ENCODE results near the gene NPR1.
"Not testable (repeated sequence)": the region's sequence is repeated elsewhere in the genome, so short reads cannot be mapped to it uniquely, and the experiment has no call there.

The NPR1 gene

DNA sequence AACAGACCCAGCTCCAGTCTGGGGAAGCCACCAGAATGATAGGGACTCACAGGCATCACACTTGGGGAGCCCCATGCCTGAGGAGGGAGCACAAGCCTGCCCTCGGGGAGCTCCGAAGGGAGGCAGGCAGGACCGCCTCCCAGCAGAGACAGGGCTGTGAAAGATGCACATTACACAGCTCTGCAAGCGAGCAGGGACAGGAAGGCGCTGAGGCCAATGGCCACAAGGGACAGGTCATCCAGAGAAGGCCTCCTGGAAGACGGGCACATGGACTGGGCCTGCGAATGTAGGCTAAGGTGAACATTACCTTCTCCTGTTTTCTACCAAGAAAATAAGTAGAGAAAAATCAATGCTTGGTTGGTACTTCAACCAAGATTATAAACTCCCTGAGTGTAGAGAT is 4.2 kb downstream of the NPR1 start:
- DNase-seq = no peak

GRCh38 chr1:153683854-153684253 is 5.4 kb downstream of the NPR1 start:
- DNase-seq = peak in 1 of 3 donors; percentile 27

- DNase-seq = no peak
These were observed 6.4 kb downstream of the NPR1 start for GRCh38 chr1:153684892-153685291.

GRCh38 chr1:153685544-153686340 is 7.3 kb downstream of the NPR1 start:
- DNase-seq = no peak

GRCh38 chr1:153687346-153688125 is 9.0 kb downstream of the NPR1 start:
- DNase-seq = peak; percentile 52 to 68 (median 59)

DNA sequence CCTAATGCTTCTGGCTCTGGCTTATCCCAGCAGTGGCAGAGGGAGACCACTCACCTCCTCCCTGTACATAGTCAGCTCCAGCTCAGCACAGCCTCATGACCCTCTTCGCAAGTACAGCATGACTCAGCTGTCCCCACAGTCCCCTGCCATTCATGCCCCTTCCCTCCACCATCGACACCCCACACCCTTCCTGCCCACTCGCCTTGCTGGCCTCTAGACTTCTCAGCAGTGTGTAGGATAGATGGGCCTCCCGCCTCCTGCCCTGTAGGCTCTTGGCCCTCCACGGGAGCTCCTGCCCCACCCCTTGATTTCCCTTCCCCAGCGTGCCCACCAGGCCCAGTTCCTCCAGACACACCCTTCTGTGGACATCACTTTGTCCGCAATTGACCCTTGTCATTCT is 9.8 kb downstream of the NPR1 start:
- peak; percentile 43 to 59 (median 50) for DNase-seq

GRCh38 chr1:153688736-153689328 is 10.3 kb downstream of the NPR1 start:
- DNase-seq = no peak

- no peak for DNase-seq
These were observed 15.0 kb downstream of the NPR1 start for GRCh38 chr1:153693466-153693865.

DNA sequence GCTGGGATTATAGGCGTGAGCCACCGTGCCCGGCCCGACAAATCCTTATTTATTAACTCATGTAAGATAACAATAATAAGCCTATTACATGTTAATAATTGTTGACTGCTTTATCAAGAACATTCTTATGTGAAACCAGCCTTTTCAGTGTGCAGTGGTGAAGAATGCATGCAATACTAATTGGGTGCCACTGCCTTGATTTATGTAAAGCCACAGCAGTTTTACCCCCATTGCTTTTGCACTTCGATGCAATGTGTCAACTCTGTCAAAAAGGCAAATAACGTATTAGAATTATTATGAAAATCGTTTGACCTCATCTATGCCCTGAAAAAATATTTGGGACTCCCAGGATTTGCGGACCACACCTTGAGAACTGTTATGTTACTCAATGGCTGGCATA is 18.3 kb downstream of the NPR1 start:
- no peak for DNase-seq

DNA sequence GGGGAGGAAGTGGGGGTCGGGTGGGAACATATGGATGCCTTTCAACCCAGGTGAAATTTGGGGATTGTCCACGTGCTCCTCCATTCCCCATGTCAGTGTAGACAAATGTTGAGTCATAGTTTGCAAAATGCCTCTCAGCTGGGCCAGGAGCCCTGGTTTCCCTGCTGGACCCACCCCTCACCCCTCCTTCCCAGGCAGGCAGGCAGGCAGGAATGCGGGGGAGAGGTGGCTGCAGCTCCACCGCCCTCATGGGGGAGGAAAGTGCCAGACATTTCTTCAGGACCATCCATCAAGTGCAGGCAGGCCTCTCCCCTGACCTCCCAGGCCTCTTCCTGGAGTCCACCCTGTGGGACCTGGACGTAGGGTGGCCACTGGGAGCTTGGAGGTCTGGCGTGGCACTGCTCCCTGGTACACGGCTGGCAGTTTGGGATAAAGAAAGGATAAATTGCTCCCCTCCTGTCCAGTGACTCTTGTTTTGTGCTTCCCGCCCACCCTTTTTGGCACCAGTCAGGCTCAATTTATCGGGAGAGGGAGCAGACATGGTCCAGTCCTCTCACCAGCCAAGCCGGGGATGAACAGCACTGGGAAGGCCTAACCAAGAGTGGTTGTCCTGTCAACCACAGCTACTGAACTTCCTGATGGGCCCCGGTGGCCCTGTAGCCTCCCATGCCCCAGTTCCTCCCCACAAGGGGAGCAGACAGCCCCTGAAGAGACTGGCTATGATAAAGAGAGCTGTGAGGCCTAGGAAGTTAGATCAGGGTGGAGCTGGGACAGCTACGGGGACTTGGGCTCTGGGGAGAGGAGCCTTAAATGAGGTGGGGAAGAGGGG is 18.9 kb downstream of the NPR1 start:
- no peak for DNase-seq

DNA sequence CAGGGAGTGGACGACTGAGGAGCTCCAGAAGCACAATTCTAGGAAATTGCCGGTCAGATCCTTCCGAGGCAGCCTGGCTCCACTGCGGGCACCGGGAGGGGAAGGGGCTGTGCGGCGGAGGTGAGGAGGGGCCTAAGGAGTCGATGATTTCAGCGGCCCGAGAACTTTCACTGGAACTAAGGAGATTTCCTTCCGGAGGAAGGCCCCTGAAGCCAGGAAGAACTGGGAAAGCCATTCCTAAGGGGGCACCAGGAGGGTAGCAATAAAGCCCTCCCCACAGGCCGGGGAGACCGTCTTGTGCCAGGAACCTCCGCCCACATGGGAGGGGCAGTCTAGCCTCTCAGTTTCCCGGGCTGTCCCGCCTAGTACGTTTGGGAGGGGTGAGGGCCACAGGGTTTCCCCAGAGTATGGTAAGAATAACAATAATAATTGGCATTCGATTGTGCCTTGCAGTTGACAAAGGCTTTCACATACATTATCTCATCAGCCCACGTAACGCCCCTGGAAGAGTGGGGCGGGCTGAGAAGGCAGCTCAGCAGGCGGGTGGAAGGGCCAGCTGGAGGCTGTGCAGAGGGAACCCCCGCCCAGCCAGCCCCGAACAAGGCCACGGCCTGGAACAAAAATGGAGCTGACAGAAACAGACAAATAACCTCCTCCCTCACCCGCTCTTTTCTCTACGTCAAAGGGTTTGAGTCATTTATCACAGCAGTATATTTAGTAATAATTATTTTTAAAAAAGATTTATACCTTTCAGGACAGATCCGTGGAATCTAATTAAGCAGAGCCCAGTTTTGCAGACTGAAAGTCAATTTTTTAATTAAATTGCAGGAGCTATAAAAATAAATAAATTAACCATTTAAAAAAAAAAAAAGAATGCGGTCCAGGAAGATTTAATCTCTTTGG is 19.8 kb downstream of the NPR1 start:
- DNase-seq = peak; percentile 49 to 66 (median 57)

- DNase-seq = peak in 2 of 3 donors; percentile 24 to 48
These were observed 20.6 kb downstream of the NPR1 start for GRCh38 chr1:153698923-153699714.

GRCh38 chr1:153699768-153700167 is 21.3 kb downstream of the NPR1 start:
- no peak for DNase-seq

- DNase-seq = no peak
These were observed 27.0 kb downstream of the NPR1 start for GRCh38 chr1:153705484-153705883.

DNA sequence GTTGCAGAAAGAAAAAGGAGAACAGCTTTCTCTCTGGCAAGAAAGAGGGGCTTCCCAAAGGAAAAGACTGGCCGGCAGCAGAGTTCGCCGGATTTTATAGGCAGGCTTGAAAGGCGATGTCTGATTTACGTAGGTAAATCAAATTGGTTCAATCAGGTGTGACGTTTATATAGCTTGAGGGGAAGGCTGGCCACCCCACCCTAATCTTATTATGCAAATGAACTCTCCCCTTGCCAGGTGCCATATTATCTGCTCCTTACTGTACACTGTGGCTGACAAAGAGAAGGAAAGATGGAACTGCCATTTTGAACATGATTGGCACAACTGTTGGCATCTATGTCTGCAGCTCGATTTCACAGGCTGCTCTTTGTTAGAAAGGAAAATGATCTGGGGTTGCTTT is 32.5 kb downstream of the NPR1 start:
- no peak for DNase-seq

DNA sequence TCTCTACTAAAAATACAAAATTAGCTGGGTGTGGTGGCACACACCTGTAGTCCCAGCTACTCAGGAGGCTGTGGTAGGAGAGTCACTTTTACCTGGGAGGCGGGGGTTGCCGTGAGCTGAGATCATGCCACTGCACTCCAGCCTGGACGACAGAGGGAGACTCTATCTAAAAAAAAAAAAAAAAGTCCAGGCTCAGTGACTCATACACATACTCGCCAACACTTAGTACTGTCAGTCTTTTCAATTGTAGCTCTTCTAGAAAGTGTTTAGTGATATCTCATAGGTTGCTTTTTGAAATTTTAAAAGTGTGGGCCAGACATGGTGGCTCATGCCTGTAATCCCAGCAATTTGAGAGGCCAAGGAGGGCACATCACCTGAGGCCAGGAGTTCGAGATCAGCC is 37.7 kb downstream of the NPR1 start:
- not testable (repeated sequence) for DNase-seq

DNA sequence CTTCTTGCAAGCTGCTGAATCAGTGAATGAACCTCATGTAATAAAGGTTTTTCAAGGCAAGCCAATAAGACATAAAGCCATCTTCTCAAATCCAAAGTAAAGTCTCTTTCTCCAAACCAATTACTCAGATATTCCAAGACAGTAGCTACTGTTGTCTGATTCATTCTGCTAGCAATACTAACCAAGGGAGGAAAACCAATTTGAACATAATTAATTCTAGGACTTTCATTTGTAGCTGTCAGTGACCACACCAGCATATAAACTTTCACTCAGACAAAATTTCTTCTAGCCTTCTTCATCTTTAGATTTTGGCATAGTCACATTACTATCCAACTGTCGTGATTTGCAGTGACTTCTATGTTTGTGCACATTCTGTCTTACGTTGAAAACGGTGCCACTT is 38.8 kb downstream of the NPR1 start:
- DNase-seq = no peak

DNA sequence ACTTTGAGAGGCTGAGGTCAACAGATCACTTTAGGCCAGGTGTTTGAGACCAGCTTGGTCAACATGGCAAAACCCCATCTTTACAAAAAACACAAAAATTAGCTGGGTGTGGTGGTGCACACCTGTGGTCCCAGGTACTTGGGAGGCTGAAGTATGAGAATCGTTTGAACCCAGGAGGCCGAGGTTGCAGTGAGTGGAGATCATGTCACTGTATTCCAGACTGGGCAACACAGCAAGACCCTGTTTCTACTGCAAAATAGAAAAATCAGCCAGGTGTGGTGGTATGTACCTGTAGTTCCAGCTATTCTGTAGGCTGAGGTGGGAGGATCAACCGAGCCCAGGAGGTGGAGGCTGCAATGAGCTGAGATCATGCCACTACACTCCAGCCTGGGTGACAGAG is 45.2 kb downstream of the NPR1 start:
- DNase-seq = no peak

DNA sequence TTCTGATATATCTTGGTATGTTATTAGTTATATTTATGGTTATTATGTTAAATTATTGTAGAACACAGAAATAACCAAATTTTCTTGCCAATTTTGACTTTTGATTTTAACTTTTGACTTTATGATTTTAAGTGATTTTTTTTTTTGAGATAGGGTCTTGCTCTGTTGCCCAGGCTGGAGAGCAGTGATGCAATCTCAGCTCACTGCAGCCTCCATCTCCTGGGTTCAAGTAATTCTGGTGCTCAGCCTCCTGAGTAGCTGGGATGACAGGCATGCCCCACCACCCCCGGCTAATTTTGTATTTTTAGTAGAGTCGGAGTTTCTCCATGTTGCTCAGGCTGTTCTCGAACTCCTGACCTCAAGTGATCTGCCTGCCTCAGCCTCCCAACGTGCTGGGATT is 46.1 kb downstream of the NPR1 start:
- not testable (repeated sequence) for DNase-seq

DNA sequence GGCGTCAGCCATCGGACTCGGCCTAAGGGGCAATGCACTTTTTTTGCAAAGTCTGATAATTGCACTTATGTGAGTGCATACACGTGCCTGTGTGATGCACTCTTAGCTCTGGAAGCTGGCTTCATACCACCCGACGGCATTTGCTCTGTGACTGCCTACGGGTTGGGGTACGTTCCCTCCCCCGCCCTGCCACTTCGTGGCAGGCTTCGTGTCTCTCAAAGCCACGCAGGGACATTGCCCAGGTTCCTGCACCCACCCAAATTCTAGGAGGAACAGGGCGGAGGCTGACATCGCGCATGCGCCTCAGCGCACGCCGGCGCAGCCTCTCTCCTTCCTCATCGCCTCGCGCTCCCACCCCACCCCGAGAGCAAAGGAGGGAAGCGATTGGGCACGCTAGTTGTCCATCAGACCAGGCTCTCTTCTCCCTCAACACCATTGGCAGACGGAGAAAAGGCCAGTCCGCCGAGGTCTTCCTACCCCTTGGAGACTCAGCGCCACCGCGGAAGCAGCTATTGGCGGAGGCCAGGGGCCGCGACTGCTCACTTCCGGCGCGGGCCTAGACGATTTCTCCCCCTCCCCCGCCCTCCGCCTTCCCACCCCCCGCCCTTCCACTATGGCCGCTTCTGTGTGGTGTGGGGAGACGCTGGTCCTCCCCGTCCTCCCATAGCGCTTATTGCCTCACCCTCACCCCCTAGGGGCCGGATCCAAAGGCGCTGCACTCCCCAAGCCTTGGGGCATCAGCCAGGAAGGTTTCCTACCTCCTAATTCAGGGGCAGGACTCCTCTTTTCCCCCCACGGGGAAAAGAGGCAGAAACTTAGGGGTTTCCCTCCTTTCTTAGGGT is 49.2 kb downstream of the NPR1 start, which contains the start of gene INTS3:
Gene INTS3 (plus strand): TSS at position 588 of the 842 bp plus-strand sequence. CDS start 585 bp downstream, outside the sequence.
- DNase-seq = peak; percentile 99 to 100 (median 99)

Data from suppressor macrophage treated with lipopolysaccharide for 1 hour (primary cell).